HT-29 (cell line): ENCODE results near the gene LAMB3. TPM values are rescaled to one million over a fixed set of nuclear protein-coding genes. Genes with fewer than 3 reads are reported as not detected.

Experiments
- DNase-seq: peaks from one replicate; pipeline ENCODE4 v3.0.0-alpha.2; 2015; ENCODE audit warnings: low spot score
- total RNA-seq: library from RNA; depleted of rRNA; stranded (reverse); fragments of >200 nt; shearing (Covaris generic); gene quantifications from 2 replicates; pipeline ENCODE4 v1.2.3, GENCODE V29; 2014

The LAMB3 gene
- total RNA-seq, 1 experiment from 2014 or later, result 120 TPM

DNA sequence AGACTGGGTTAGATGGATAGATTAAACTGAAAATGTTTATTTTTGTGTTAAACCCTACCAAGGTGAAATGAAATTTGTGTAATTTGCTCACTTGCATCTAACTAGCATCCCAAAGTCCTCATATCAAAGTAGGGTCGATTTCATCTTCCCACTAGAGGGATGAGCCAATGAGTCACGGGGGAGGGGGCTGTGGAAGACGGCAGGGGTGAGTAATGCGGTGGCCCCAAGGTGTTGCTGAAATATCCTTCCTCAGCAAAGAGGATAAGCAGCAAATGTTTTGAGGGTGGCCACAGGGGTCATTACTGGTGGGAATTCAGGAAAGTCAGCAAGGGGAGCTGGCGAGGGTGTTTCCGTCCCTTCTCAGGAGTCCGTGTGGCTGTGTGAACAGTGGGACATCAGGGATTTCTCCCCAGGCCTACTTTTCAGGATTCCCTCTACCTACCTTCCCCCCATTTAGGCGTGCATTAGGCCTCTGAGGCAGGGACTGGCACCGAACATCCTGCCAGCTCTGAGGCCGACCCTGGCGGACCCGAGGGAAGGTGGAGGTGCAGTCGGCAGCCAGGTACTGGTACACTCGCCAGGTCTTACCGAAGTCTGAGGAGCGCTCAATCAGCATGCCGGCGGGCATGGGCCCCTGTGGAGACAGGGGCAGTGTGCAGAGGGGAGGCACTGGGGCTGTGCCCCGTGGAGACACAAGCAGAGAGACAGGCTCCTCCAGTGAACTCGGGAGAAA, 18.1 kb downstream of the LAMB3 start:
- DNase-seq, result no peak

DNA sequence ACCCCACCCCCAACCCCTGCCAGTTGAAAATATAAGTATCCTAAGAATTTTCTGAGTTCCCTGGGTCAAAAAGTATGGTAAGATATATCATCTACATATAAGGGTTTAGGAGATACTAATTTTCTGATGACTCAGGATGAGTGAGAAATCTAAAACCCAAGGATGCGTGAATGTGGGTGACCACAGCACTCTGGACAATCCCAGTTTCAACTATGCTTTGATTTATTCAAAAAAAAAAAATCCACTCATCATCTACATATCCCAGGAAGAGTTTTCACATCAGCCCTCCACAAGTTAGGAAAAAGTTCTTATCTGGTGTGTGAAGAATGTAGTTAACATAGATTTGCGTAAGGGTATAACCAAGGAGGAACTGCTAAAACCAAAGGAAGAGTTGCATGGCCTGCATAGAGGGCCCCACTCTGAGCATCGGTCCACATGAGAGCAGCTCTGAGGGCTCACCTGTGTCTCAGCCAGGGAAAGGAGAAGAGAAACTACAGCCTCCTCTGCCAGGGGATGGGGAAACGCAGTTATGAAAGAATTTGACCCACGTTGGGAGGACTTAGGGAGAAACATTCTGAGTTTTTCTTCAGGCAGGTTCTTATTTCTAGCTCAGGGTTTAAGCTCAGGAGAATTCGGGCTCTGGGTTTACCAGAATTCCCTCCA, 18.8 kb downstream of the LAMB3 start:
- no peak for DNase-seq

DNA sequence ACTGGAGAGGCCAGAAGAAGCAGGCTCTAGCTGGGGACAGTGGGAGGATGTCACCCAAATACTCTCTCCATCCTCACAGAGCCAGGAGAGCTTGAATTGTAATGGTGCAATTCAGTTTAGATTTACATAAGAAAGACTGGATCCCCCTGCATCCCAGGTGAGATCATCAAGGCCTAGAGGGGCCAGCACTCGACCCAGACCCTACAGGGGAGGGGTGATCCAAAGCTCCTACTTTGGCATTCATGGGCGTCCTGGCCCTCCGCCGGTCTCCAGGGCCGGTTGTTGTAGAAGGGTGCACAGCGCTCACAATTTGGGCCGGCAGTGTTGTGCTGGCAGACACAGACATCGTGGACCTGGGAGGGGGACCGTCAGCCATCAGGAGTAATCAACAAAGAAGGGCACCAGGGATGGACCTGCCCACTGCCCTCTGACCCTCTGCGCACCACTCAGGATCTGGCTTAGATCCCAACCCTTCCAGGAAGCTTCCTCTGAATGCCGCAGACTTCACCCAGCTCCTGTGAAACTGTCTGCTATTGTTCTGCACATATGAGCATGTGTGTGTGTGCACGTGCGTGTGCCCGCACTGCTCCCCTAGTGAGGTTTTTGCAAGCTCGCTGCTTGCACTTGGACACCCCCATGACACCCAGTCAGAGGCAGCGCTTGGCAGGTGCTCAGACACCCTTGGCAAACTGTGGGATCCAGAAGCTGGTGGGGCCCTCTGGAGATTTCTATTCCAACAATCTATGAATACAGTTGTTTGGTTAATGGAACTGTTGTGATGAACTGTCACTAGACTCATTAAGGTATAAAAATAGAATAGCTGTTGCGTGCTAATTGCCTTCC, 21.6 kb downstream of the LAMB3 start:
- DNase-seq, result no peak

DNA sequence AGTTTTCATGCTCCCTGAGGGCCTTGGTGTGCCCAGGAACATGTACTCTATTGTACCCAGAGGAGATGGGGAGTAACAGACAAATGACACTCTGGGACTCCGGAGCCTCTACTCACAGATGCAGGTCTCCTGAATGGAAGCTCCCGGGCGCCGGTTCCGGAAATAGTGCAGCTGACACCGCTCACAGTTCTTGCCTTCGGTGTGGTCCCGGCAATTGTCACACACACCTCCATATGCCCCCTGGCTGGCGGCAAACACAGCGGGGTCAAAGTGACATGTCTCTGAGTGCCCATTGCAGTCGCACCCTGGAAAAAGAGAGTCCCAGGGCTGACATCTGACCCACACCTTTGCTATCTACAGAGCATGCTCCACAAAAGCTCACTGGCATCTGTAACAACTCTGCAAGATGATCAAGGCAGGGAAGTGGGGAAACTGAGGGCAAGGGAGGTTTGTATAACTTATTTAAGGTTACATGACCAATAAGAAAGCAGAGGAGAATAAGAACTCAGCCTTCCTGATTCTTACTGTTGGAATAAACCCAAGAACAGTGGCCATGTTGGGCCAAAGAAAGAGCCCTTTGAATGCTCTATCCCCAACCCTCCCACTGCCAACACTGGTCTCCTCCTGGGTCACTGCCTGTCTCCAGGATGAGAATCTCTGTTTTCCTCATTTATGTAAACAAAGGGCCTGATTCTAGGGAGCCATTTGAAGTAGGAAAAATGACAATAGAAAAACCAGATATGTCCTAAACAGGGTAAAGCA, 22.4 kb downstream of the LAMB3 start:
- DNase-seq, result no peak

DNA sequence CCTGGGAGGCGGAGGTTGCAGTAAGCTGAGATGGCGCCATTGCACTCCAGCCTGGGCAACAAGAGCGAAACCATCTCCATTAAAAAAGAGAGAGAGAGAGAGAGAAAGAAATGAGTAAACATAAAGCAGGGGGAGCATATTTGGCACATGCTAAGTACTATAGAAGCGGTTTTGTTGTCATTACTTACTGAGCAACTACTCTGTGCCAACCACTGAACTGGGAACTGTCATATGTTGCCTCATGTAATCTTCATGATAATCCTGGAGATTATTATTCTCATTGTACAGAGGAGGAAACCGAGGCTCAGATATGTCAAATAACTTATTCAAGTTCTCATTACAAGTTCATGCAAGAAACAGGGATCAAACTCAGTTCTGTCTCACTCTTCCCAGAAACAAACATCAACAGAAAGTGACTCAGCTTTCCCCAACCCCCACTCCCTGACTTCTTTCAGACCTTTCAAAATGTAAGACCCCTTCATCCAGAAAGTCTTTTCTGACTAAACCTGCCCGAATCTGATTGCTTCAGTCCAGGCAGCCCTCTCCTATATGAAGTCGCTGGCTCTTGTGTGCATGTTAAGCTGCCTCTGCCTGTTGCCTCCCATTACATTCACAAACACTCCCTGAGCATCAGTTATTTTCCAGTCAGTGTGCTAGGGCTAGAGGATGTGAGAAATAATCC, 23.5 kb downstream of the LAMB3 start:
- no peak for DNase-seq

DNA sequence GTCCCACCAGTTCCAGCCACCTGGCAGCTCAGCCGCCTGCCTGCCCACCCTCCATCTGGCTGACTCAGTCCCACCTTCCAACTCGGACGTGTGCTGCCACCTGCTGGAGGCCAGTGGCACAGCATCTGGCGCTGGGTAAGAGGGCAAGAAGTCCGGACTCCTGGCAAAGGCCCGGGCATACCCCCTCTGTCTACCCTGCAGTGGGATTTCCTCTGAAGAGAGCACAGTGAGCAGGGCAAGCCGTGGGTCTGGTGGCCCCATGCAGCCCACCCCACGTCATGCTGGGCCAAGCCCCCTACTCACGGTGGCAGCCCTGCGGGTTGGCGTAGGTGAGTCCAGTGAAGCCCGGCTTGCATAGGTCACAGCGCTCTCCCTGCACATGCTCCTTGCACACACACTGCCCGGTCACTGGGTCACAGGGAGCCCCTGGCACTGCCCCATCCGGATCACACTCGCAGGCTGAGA, 24.5 kb downstream of the LAMB3 start:
- peak; percentile 70 for DNase-seq

DNA sequence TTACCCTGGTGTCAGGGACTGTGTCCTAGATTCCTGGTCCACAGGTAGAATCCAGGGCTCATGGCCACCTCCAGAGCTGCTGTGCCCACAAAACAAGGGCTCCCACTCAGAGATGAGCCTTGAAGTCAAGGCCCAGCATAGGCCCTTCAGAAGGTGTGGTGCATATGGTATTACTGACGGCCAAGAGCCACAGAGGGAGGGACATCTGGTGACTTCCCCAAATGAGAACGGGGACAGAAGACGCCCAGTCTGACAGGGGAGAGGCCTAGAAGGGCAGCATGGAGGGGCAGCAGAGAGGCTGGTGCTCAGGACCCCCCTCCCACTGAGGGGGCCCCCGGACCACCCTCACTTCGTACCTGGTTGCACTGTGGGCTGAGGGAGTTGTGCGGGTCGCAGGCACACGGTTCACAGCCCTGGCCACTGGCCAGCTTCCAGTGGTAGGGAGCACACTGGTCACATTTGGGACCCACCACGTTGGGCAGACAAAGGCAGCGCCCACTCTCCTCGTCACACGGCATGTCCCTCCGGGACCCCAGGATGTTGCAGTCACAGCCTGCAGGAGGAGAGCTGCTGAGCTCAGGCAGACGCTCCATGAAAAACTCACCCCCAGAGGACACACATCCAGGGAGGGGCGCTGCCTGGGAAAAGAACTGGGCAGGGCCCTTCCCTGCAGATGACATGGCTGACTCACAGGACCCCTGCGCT, 25.0 kb downstream of the LAMB3 start:
- no peak for DNase-seq

DNA sequence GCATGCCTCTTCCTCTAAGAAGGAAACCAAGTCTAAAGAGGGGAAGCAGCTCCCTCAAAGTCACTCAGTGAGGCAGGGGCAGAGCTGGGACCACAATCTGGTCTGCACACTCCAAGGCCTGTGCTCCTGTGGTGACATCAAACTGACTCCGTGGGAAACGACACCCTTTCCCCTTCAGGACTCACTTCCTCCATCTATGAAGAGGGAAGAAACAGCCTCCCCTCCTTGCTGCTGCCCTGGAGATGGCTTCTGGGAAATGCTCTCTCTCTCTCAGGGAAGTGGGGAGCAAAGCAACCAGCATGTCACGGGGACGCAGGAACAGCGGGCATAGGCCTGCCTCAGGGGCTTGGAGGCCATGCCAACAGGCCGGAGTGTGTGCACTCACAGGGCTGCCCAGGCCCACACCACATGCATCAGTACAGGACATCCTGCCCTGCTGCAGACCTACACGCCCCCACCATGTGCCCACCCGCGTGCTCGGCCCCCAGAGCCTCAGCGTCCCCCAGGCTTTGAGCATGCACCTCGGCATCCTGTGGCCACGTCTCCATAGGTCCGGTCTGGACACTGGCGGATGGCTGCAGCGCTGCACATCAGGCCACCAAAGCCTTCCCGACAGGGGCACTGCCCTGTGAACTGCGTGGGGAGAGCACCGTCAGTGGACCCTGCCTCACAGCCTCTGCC, 25.7 kb downstream of the LAMB3 start:
- DNase-seq, result no peak

DNA sequence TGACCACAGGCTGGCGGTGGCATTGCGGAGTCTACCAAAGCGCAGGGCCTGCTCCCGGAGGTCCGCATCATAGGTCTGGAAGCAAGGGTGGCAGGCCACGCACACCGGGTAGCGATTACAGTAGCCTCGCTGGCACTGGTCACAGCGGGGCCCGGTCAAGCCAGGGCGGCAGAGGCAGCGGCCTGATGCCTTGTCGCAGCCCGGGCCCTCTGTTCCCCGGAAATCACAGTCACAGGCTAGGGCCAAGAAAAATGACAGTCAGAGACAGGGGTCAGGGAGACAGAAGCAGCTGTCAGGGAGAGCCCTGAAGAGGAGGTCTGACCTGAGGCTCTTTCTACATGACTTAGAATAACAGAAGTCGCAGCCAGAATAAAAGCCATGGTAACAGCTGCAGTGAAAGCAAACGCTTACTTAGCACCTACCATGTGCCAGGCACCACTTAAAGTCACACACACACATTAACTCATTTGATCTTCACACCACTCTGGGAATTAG, 26.4 kb downstream of the LAMB3 start:
- no peak for DNase-seq

DNA sequence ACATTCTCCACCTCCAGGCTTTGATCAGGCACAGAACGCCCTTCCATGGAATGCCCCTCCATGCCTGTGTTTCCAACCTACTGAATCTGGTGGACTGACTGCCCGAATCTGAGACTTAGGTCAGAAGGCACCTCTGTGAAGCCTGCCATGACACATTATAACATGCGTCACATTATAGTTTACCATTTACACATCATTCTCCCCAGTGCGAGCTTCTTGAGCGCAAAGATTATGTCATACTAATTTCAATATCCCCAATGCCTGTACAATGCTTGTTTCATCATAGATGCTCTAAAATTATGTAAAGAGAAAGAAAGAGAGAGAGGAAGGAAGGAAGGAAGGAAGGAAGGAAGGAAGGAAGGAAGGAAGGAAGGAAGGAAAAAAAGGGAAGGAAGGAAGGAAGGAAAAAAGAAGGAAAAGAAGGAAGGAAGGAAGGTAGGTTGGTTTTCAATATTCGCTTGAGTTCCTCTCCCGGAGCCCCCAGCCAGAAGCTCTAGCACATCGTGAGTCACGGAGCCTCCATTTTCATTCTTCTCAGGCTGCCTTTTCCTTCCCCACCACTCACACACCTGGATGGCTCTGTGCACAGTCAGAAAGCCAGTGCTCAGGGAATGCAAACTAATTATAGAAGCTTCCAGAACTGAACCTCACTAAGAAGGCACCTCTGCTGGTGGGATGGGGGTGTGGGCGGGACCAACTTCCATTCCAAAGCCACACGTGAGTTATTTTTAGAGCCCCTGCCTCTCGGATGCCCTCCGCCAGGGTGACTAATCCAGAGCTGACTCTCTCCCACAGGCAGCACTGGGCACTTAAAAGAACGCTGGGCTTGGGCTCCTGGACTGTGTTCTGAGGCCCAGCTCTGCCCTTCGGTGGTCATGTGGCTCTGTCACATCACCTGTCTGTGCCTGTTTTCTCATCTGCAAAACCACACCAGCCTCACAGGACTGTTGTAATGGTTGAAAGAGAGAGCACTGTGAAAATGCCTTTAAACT, 27.4 kb downstream of the LAMB3 start:
- DNase-seq, result no peak

DNA sequence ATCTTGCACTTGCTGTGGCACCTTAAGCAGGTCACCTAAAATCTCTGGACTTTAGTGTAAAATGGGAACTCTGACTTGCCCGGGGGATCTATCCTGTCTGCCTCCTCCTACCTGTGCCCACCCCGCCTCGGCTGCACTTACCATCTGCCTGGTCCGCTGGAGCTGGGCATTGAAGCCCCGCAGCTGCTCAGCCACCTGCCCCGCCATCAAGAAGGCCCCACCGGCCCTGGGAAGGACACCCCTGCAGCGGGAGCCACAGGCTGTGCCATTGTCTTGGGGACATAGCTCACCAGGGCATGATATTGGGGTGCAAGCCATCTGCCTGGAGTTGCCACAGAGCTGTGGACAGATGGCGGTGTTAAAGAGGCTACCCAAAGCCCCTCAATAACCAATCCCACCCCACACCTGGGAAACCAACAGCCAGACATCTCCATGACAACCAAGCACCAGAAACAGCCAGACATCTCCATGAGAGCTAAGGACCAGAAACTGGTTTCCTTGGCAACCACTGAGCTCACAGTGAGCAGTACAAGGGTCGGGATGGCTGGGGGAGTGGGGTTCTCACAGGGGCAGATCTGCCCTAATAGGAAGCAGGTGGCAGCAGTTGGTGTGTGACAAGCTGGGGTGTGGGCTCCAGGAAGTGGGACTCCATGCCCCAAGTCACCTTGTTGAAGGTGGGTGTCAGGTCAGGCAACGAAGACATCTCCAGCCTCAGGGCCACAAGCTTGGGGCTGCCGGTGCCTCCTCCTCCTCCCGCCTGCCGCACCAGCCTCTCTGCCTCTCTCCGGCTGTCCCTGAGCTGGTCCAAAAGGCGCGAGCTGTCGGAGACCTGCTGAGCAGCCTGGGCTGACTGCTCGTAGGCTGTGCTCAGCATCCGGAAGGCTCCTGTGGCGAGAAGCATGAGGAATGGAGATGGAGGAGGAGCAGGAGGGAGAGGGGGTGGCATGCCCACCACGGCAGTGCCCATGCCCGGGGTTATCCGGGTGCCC, 29.1 kb downstream of the LAMB3 start:
- no peak for DNase-seq

DNA sequence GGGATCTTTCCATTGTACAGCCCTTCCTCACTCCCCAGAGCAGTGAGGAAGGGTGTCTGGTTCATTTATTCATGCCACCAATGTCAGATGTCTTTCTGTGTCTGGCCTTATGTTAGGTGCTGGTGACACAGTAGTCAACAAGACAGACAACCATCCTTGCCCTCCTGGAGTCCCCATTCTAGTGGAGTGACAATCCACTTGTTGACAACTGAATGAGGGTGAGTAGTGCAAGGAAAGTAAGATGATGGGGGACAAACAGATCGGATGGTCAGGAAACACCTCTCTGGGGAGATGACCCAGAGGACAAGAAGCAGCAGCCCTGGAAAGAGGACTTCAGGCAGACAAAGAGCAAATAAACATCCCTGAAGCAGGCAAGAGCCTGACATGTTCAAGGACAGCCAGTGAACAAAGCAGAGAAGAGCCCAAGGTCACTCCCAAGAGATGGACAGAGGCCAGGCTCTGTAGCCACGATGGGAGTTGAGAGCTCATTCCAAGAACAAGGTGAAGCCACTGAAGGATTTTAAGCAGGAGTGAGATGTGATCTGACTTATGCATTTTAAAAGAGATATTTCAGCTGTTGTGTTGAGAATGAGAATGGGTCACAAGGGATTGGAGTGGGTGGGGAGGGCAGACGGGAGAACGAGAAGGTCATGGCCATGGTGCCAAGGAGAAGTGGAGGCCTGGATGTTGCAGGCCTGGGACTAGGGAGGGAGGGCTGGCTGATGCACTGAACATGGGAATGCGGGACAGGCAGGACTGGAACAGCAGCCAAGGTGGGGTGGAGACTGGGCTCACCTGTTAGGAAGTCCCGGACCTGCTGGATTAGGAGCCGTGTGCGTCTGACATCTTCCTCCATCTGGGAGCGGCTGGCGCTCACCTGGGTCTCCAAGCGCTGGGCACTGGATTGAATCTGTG, 30.2 kb downstream of the LAMB3 start:
- DNase-seq, result no peak

DNA sequence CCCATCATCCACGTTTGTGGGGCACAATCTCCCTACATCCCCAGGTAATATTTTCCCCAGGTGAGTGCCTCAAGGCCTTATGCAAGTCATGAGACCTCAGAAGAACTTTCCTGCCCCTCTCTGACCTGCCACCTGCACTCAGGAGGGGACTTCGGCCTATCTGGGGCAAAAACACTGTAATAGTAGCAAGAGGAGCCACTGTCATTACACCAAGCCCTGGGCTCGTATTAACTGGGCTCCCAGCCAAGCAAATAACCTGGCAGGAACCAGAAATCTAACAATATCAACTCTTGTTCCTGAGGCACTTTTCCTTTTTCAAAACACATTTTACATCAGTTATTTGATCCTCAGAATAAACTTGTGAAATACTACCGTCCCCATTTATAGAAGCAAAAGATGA, 30.9 kb downstream of the LAMB3 start:
- DNase-seq, result no peak

DNA sequence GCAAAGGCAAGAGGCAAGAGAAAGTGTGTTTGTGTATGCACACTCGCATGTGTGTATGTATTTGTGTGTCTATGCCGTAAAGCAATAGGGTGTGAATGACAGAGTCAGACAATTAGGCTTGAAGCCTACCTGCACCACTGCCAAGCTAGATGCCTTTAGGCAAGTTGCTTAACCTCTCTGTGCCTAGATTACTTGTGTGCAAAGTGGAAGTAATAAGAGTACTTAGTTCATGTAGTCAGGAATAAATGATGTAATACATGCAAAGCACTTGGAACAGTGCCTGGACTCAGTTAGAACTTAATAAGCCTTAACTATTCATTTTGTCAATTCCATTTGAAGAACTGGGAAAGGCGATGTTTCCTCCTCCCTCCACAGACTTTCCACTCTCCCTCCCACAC, 31.7 kb downstream of the LAMB3 start:
- no peak for DNase-seq

DNA sequence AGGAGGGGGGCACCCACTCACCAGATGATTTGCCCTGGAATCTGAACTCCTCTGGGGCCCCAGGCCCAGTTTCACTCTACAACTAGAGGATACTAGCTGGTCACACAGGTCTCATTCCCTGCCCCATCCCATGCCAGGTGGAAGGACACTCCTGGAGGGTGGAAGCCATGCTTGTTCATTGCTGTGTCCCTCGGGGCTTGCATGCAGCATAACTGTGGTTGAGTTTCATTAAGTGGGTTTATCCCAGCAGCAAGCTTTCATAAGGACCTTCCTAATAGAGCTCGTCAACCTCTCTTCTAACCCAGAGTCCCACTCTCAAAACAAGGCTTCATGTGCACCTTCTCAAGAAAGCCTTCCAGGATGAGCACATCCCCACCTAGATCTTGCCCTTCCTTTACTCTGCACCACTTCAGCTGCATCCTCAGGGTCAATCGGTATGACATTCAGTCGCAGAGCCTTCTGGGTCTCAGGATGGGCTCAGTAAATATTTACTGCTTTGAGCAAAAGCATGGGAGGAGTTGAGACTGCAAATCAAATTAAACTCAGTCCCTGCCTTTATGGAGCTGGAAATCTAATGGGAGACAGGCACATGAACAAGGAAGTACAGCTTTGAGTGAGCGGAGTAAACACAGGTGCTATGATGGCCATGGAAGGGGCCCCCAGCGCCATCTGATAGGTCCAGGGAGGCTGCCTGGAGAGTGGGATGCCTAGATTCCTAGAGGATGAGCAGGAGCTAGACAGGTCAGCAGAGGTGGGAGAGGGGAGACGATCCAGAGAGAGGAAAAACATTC, 32.3 kb downstream of the LAMB3 start:
- DNase-seq, result no peak
